NCI-H1105 (cell line): ENCODE results near the gene IGF1R.

ENCODE experiments used
- DNase-seq: peaks from one replicate; lab custom pipeline; 2025; lab: John Stamatoyannopoulos, UW

Gene IGF1R

GRCh38 chr15:98648654-98649471 lies 524 bp downstream of the IGF1R start:
- DNase-seq = no peak

- no peak for DNase-seq
Observed at GRCh38 chr15:98649472-98650416, 1.4 kb downstream of the IGF1R start.

- no peak for DNase-seq
Observed at GRCh38 chr15:98650417-98651035, 2.2 kb downstream of the IGF1R start.

GRCh38 chr15:98651036-98651481 lies 2.7 kb downstream of the IGF1R start:
- DNase-seq = no peak

- DNase-seq = no peak
Observed at GRCh38 chr15:98651581-98652220, 3.4 kb downstream of the IGF1R start.

GRCh38 chr15:98653686-98654085 lies 5.3 kb downstream of the IGF1R start:
- DNase-seq = no peak

GRCh38 chr15:98654790-98655360 lies 6.5 kb downstream of the IGF1R start:
- DNase-seq = no peak

- DNase-seq = no peak
Observed at GRCh38 chr15:98655732-98656131, 7.4 kb downstream of the IGF1R start.

GRCh38 chr15:98657721-98658120 lies 9.4 kb downstream of the IGF1R start:
- DNase-seq = no peak

- no peak for DNase-seq
Observed at GRCh38 chr15:98658831-98659699, 10.7 kb downstream of the IGF1R start.

GRCh38 chr15:98660055-98660454 lies 11.7 kb downstream of the IGF1R start:
- no peak for DNase-seq

GRCh38 chr15:98663045-98663444 lies 14.7 kb downstream of the IGF1R start:
- DNase-seq = no peak

GRCh38 chr15:98663606-98664005 lies 15.3 kb downstream of the IGF1R start:
- no peak for DNase-seq

GRCh38 chr15:98666441-98666840 lies 18.1 kb downstream of the IGF1R start:
- no peak for DNase-seq

- no peak for DNase-seq
Observed at GRCh38 chr15:98666841-98667240, 18.5 kb downstream of the IGF1R start.

- DNase-seq = no peak
Observed at GRCh38 chr15:98667521-98668179, 19.3 kb downstream of the IGF1R start.

- no peak for DNase-seq
Observed at GRCh38 chr15:98668566-98669308, 20.4 kb downstream of the IGF1R start.

- DNase-seq = no peak
Observed at GRCh38 chr15:98669638-98670037, 21.3 kb downstream of the IGF1R start.
